ENCODE measurements around the gene SLIT3.

Gene SLIT3

DNA sequence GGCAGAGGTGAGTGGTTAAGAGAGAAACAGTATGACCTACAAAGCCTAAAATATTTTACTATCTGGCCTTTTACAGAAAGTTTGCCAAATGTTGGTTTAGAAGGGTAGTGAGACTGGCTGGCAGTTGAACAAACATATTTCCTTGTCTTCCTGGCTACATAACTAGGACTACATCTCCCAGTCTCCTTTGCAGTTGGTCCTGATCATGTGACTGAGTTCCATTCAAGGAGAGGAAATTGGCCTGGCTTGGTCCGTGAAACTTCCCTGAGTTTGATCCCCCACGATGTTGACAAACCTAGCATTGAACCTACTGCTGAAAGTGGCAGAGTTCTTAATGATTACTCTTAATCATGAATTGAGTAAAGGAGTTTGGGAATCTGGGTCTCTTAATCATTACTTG is 280.8 kb downstream of the SLIT3 start:
- DNase-seq, result no peak

DNA sequence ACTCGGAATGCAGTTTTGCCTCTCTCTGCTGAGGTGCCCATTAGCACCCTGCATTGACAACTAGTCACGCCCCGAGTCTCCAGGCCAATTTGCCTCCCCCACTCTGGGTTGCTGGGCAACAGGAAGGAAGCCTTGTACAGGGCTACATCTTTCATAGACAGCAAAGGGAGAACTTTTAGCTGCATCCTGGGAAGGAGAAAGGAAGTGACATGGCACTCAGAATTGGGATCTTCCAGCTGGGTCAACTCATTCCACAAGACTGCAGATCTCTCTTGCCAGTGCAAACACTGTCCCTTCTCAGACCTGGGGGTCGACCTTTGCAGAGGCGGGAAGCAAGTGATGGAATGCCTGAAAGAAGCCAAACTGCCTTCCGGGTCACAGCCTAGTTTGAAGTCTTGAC is 282.0 kb downstream of the SLIT3 start:
- DNase-seq, result no peak

DNA sequence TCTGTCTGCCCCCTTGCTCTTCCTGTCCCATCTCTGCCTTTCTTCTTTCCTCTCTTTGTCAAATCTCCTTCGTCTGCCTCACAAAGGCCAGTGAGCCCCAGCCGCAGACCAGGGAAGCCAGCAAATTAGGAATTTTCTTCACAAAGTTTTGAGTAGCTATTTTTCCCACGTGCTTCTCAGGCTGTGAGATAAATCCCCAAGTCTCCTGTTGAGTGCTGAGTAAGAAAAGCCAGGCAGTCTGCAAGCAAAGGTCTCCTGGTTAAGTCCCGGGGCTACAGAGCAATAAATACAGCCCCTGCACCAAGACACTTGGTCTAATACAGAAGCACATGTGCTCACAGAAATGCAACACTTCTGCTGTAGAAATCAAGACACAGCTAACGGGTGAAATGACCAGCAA is 284.9 kb downstream of the SLIT3 start:
- no peak for DNase-seq

DNA sequence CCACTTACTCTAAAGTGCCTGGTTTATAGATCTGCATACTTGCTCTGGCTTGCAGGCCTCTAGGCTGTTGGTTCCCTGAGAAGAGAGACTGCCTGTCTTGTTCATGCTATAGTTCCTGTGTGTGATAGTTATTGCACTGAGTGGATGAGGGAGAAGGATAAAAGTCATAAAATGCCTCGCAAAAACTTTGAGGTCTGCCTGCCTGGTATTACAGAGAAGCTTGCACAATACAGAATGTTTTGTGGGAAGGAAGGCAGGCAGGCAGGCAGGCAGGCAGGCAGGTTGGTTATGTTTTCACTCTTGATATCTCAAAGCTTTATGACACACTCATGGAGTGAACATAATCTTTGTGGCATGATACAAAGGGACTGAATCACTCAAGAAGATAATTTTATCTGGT is 287.1 kb downstream of the SLIT3 start:
- DNase-seq, result no peak

DNA sequence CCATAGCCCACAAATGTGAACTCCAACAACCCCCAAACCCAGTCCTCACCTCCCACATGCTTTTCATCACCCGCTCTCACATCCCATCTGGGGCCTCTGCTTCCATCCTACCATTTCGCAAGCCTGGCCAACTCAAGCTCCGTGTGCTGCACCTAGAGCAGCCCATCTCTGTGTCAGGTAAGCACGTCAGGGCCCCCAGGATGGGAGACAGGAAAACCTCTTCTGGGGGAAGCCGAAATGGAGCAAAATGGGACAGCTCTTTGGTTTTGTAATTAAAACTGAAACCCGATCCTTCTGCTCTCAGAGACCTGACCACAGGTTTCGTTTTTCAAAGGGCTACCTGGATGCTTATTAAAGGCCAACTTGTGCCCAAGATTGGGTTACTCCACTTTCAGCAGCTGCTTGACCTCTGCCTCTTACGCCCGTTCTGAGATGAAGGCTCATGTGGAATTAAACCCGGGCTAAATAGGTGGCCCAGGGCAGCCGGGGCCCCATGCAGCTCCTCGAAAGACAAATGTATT is 287.7 kb downstream of the SLIT3 start:
- DNase-seq, result no peak

DNA sequence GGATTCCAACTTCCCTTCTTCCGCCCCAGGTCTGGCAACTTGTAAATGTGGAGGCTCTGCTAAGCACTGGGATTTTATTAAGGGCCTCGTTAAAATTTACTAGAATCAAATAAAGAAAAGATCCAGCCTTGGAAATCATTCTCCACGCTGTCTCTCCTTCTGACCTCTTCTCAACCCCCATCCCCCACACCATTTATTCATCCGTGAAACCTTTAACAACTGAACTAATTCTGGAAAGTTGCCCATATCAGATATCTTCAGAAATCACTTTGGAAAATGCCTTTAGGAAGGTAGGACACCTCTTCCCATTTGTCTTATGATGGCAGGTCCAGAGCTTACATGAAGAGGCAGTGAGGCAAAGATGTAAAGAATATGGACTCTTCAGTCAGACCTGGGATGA is 288.5 kb downstream of the SLIT3 start:
- DNase-seq, result no peak

DNA sequence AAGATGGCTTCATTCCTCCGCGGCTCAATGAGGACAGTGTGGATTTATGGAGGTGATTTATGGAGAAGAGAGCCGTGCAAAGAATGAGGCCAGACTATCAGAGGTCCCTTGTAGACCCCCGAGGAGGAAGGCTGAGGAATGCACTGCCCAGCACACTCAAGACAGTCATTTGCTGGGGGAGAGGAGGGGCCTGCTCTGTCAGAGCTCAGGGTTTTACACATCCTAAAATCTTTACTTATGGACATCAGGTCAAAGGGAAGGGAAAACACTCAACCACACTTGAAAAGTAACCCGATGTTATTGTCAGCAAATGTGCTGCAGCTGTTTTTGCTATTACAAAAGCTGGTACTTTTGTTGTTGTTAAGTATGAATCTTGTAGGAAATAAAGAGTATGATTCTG is 289.5 kb downstream of the SLIT3 start:
- DNase-seq, result no peak

DNA sequence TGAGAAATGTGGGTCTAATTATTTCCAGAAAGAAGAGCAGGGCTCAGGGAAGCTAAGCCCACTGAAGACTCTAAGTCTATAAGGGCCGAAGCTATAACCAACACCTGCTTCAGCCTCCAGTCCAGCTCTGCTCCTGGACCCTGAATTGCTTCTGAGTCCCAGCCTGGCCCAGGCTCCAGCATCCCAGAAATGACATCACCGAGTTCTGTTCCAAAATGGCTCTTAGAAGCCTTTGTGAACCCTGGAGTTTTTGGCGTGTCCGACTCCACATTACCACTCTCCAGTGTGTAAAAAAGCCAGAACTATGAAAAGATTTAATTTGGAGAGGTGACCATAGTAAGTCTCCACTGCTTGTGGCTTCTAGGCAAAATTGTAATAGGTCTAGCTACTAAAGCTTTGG is 289.9 kb downstream of the SLIT3 start:
- no peak for DNase-seq

DNA sequence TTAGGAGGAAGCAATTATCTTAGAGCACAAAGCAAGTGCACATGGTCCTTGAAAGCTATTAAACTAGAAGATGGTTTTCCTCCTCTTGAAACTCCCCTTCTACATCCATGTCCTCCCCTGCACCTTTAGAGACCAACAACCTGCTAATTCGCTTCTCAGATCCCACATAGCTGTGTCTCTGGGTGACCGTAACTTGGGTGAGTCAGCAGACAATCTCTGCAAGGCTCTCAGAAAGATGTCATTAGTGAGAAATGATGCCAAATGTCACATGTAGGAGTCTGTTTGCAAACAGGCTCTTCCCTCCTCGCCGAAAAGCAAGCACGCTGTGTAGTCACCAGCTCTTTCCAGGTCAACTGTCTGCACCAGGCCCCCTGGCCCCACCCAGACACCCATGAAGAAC is 291.8 kb downstream of the SLIT3 start:
- DNase-seq, result no peak

DNA sequence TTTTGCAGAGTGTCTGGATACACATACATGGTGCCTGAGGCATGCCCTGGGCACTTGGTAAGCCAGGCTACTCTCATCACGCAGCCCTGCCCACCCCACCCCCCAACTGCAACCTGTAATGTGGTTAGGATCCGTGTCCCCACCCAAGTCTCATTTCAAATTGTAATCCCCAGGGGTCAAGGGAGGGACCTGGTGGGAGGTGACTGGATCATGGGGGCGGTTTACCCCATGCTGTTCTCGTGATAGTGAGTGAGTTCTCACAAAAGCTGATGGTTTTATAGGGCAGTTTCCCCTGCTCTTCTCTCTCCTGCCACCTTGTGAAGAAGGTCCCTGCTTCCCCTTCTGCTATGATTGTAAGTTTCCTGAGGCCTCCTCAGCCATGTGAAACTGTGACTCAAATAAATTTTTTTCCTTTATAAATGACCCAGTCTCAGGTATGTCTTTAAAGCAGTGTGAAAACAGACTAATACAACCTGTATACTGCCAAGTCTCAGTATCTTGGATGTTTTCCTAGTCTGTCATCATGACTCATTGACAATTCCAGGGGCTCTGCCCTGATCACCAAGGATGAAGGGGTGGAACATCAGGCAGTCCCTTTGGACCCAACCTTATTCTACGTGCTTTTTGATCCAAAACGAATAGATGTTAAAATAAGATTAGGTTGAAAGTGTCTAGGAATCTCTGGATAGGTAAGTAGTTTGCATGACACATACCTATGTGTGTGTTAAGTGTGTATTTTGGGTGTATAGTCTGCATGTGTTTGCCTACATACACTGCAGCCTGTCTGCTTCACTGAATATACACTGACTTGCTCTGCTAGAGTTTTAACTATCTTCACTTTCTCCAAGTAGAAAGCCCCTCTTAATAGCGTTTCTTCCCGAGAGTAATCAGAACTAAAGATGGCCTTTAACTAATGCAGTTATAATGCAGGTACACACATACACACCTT is 293.8 kb downstream of the SLIT3 start:
- no peak for DNase-seq

DNA sequence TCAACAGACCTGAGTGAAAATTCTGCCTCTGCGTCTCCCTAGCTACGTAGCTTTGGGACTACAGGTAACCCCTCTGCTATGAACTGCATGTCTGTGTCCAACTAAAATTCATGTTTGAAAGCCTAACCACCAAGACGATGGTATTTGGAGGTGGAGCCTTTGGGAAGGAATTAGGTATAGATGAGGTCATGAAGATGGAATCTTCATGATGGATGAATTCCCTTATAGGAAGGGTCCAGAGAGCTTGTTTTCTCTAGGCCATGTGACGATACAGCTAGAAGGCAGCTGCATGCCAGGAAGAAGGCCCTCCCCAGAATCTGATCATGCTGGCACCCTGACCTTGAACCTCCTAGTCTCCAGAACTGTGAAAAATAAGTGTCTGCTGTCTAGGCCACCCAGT is 296.4 kb downstream of the SLIT3 start:
- no peak for DNase-seq

DNA sequence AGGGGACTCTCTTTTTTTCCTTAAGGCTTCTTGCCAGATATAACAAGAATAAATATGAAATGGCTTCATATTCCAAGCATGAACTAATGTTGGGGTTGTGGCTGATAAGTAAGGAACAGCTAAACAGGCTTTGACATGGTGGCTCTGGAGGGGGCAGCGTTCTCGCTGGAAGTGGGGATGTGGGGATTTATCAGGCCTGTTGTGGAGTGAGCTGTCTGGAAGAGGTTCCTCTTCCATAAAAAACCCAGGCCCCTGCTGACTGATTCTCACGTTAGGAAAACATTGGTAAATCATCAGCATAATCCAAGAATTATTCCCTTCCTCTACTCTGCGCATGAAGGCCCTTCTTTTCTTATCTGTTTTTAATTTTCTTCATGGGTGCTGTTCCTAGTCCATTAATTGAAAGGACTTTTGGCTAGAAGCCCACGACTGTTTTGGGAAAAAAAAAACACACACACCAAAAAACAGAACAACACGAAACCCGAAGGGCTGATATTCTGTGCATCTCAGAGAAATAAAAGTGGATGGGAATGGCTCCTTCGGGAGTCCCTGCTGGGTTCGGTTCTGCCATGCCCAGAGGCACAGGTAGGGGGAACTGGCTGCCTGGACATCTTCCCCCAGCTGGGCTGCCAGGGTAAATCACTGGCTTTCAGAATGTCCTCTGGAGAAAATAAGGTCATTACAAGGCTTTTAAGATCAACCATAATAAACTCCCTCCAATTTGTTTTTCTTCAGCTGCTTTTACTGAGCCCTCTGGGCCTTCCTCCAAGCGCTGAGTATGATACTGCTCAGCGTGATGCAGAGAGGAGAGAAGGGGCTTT is 297.0 kb downstream of the SLIT3 start:
- no peak for DNase-seq

DNA sequence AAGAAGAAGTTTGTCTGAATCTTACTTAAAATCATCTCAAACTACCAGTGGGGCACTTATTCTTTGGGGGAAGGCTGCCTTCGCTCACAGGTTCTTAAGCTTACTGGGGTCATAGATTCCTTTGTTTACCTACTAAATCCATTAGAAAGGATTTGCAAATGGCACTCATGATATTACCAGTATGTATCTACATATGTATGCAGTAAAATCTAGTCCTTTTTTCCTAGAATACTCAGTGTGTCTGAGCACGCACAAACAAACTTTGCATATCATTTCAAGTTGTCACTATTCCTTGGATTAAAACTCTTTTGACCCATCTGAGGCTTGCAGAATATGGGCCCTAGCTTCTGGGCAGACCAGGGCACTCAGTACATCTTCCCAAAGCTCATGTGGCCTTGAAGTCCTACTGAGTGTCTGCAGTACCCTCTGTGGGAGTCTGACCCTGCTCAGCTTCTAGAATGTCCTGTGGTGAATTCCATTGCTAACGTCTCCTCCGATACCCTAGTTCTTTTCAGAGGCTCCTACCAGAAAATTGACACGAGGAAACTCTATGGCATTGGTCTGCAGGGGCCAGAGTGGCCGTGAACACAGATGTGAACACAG is 297.9 kb downstream of the SLIT3 start:
- no peak for DNase-seq

DNA sequence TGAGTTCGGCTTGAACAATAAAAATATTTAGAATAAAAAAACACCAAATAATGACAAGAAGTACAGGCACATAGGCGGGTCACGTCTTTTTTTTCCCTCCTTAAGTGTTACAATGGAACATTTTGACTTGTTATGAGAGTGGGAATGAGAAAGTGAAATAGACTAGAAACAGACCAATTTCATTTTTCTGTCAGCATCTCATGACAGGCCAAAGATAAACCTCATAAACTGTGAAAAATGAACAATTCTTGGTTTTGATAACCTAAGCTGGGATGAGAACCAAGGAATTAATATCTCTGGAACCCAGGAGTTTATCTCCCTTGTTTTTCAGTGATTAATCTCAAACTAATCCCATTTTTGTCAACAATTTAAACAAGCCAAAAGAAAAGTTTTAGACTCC is 299.5 kb downstream of the SLIT3 start:
- DNase-seq, result no peak

DNA sequence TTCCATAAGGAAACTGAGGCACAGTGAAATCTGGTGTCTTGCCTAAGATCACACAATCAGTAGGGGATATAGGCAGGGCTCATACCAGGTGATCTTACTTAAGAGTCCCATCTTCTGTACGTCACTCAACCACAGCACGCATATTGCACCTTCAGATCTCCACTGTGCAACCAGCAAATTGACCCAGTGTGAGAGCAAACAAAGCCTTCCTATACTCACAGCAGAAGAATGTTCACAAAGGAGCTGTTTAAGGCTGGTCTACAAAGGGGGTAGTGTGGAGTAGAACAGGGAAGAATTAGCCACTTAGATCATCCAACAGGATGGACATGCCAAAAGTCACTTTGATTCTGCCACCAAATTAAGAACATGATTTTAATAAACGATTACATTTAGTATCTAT is 305.9 kb downstream of the SLIT3 start:
- DNase-seq, result no peak

DNA sequence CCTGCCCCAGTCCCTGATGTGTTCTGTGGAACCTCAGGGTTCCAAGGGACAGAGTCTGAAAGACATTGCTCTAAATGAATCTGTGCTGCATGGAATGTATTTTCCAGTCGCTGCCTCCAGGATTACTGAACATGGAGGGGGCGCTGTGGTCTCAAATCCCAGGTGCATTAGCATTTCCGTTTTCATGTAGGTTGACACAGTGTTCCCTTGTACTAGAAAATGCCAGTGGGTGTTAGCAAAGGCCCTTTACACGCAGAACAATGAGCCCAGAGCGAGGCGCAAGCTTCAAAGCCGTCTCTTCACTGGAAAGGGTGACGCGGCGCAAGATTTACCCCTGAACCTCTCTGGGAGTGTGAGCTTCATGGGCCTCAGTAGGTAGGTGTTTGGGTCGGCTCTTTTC is 308.3 kb downstream of the SLIT3 start:
- no peak for DNase-seq

DNA sequence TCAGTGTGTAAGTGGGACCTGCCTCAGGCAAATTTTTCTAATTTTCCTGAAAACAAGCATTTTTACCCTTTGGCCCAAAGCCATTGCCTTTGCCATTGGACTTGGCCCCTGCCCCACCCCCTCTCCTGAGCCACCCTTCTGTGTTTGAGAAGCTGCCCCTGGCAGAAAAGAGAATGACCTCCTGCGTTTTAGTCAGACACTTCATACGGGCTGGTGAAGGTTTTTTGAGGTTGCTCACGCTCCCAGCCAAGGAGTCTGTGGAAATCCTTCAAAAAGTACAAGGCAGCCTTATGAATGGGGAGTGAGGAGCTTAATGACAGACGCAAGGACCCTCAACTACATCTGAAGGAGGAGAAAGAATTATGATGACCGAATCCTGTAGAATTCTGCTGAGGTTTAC is 308.9 kb downstream of the SLIT3 start:
- no peak for DNase-seq

DNA sequence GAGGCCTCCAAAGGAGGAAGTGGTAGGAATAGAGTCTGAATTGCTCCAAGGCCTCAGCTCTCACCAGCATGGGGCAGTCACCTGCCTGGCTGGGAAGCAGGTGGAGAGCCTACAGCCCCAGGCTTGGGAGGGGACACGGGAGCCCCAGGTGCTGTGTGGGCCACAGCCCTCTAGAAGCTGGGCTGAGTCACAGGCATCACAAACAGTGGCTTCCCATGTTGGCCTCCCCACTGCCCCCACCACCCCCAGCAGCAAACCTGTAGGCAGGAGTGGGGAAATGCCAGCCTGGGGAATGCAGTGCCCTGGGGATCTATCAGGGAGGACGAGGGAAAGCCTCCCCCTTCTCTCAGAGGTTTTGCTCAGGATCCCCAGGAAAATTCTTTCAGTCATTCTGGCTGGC is 309.6 kb downstream of the SLIT3 start:
- no peak for DNase-seq

DNA sequence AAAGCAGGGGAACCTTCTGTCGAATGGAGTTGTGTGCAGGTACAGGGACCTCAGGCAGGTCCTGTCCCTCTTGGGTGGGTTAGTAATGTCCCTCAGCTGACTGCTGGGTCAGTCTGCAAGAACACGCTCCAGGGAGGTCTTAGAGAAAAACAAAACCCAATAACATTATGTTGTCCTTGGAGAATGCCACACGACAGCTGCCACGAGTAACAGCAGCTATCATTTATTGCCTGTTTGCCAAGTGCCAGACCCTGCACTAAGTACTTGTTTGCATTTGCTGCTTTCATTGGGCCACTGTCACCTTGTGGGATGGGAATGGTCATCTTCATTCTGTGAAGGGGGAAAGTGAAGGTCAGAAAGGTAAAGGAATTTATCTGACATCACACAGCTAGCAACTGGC is 310.3 kb downstream of the SLIT3 start:
- DNase-seq, result no peak

DNA sequence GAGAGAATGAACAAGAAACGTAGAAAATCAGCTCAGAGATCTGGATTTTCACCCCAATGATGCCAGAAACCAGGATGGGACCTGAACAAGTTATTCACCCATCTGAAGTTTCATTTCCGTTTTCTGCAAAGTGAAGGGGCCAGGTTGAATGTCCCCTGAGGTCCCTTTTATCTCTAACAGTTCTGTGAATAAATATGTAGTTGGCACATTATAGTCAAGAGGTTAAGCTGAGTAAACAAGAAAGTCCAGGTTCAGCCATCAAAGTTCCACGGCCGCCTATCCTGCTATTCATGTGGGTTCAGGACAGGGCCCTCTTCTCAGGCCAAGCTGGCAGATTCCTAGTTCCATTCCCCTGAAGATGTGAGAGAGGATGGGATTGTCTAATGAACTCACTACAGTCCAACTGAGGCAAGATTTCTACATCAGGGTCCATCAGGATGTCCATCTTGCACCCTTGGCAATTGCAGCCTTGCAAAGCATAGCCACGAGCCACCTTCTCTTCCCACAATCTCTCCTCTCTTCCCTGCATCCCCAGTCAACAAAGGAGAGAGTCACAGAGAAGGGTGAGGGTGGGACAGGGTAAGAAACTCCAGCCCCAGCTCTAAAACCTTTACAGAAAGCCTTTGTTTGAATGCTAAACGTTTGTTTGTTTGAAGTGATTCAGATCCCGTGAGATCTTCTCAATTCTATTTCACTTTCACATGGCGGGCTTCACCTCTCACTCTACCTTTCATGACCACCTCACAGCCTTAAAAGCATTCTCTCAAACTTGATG is 311.0 kb downstream of the SLIT3 start:
- no peak for DNase-seq

DNA sequence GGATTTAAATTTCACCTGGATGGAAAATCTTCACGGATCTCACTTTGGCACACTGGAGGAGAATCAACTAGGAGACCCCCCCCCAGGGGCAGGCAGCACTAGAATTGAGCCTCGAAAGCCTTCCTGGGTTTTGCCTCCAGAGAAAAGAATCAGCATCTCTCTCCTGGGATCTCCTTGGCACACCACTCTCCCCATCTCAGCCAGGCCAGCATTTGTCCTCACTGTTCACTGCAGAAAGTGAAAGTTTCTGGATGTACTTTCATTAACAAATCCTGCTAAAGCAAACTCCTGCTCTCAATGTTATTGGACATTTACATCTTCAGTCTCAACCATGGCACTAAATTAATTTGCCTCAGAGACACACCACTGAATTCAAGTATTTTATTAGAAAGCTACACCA is 312.2 kb downstream of the SLIT3 start:
- DNase-seq, result no peak

DNA sequence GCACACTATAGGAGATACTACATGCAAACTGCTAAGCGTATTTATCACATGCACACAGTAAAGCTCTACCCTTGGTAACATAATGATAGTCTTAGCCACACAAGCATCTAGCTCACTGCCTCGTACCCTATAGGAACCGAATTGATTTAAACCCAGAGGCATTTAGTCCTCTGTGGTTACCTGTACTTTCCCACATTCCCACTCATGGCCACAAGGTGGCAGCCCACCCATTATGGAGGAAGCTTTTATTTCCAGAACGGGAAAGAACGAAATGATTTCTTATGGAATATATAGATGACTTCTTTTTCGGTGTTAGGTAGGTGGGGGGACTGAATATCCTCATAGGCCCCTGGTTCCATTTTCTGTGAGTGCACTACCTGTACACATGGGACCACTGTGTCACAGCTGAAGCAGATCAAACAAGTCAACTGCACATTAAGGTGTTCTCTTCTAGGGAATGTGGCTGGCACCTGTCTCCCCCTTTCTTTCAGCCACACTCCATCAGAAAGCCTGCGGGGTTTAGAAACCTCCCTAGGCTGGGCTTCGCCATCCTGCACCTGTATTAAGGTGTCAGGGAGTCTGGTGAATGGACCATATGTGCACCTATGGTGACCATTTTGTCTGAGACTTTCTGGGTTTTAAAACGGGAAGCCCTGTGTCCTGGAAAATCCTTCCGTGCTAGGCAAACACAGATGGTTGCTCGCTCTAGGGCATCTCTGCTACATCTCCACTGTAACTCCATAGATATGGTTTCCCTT is 313.2 kb downstream of the SLIT3 start:
- peak in 3 of 6 experiments; percentile 11 to 17 (median 16) for DNase-seq

All from stimulated activated naive CD4-positive, alpha-beta T cell (primary cell).